Measurements from ENCODE around the gene TMOD4.
"Not testable (repeated sequence)": the region's sequence is repeated elsewhere in the genome, so short reads cannot be mapped to it uniquely, and the experiment has no call there.

TMOD4 gene

DNA sequence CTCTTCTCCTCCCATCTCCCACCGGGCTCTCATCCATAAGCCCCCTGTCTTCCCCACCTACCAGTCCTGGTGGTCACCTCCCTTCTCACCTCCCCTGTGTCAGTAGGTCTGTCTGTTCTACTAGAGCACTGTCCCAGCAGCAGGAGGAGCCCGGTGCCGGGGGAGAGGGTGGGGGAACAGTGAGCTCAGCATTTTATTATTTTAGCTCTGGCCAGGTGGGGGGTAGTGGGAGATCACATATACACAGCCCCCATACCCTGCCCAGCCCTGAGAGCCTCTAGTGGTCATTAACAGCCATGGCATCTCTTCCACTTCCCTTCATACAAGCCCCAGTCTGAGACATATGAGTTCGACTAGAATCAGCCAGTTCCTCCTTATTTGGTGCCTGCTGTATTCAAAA, at the start of gene TMOD4:
Gene TMOD4, minus strand, starts transcription at position 119 of the 400 bp plus-strand sequence. CDS start 1,106 bp downstream, outside the sequence.
- DNase-seq = no peak

DNA sequence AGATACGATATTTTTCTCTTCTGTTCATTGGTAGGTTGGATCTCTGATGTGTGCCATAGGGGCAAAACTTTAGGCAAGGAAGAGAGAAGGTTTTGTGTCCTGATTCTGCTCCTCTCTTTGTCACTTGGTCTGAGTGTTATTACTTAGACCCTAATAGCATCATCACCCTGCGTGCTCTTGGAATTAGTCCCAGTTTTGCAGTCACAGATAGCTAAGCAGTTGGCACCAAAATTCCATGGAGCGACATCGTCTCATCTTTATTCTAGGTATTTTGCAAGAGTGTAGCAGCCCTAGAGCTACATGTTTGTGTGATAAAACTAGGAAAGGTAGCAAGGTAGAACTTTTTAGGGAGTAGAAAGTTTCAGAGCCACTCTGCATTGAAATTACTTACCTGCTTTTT, 46.3 kb upstream of the TMOD4 start:
- no peak for DNase-seq

DNA sequence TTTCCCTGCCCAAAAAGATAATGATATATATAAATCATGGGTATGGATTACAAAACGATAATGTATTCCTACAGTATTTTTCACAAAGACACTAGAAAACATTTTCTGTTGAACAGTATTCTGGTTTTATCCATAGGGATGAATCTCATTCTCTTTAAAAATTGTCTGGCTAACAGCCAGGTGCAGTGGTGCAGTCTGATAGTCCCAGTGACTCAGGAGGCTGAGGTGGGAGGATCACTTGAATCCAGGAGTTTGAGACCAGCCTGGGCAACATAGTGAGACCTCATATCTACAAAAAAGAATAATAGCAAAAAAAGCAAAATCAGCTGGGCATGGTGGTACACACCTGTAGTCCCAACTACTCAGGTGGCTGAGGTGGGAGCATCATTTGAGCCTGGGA, 45.8 kb upstream of the TMOD4 start:
- DNase-seq = no peak

DNA sequence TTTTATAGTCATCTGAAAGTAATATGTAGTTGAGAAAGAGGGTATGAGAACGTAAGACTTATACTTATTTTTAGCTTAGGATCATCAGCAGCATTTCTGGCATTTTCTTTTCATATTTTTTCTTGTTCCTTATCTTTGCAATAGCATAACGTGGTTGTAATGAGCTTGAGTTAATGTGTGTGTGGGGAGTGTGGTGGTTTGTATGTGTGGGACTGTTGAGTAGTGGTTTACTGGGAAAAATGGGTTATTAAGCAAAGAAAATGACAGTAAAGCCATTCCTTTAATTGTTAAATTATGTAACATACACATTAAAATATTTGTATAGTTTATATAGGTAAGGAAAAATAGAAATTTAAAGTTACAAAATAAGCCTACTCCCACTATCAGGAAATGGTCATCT, 37.8 kb upstream of the TMOD4 start:
- no peak for DNase-seq

DNA sequence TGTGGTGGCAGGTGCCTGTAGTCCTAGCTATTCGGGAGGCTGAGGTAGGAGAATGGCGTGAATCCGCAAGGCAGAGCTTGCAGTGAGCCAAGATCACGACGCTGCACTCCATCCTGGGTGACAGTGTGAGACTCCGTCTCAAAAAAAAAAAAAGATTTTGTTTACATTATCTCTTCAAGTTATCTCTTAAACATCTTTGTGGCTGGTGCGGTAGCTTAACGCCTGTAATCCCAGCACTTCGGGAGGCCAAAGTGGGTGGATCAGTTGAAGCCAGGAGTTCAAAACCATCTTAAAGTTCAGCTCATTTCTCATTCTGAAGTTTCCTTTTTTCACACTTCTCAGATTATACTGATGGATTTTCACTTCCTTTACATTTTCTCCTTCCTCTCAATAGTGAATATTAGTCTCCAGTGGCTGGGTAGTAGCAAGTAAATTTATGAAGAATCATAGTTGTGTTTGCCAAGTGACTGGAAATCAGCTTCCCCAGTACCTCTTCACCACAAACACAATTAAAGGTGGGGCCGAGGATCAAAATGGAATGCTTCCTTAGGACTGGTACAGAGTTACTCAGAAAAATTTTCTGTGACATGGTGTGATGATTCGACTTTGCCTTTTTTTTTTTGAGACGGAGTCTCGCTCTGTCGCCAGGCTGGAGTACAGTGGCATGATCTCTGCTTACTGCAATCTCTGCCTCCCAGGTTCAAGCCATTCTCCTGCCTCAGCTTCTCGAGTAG, 36.4 kb upstream of the TMOD4 start:
- DNase-seq = no peak

DNA sequence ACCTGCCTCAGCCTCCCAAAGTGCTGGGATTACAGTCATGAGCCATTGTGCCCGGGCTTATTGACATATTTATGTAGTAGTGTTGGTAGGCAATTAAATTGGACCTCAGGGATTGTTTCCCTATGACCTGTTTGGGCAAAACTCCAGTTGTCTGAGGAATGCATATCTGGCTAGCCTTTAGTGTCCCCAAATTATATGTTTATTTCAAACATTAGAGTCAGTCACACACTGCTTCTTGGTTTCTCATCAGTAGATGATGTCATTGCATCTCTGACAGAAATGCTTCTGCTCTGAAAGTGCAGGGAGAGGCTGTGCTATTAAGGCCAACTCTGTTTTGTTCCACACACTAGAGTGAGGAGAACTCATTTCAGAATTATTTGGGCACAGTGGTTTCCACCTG, 35.0 kb upstream of the TMOD4 start:
- DNase-seq = no peak

DNA sequence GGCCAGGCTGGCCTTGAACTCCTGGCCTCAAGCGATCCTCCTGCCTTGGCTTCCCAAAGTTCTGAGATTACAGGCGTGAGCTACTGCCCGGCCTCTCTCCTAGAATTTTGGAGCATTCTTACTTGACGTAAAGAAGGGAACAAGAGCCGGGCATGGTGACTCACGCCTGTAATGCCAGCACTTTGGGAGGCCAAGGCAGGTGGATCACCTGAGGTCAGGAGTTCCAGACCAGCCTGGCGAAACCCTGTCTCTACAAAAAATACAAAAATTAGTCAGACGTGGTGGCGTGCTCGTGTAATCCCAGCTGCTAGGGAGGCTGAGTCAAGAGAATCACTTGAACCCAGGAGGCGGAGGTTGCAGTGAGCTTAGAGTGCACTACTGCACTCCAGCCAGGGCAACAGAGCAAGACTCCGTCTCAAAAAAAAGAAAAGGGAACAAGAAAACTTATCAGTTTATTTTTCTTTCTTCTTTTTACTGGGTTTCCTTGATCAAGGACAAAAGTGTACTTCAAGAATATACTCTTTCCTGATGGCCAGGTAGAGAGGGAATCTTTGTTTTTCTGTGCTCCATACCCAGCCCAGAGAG, 29.7 kb upstream of the TMOD4 start:
- not testable (repeated sequence) for DNase-seq

DNA sequence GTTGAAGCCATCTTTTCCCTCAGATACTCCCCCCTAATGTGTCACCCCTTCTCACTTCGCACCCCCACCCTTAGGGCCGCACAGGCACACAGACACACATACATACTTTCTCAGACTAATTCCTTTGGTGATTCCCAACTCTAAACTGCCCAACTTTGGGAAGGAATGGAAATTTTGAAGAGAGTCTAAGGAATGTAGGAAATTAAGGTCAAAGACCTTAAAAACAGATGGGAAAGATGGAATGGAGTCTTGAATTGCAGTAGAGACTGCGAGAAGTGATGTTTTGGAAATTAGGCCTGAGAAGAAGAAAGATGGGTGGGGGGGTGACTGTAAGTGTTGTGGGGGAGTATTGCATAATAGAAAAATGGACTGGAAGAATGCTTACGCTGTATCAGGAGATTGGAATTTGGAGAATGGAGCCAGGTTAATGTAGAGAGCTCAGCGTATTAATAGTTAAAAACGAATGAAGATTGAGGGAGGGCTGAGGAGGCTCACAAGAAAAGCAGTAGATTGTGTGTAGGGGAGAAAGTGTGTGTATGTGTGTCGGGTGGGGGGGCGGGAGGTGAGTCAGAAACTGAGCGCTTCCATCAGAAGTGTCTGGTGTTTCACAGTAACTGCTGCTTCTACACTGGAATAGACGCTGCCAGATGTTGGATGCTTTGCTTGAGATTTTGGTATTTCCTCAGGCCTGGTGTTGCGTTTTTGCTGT, 24.2 kb upstream of the TMOD4 start:
- DNase-seq = no peak

DNA sequence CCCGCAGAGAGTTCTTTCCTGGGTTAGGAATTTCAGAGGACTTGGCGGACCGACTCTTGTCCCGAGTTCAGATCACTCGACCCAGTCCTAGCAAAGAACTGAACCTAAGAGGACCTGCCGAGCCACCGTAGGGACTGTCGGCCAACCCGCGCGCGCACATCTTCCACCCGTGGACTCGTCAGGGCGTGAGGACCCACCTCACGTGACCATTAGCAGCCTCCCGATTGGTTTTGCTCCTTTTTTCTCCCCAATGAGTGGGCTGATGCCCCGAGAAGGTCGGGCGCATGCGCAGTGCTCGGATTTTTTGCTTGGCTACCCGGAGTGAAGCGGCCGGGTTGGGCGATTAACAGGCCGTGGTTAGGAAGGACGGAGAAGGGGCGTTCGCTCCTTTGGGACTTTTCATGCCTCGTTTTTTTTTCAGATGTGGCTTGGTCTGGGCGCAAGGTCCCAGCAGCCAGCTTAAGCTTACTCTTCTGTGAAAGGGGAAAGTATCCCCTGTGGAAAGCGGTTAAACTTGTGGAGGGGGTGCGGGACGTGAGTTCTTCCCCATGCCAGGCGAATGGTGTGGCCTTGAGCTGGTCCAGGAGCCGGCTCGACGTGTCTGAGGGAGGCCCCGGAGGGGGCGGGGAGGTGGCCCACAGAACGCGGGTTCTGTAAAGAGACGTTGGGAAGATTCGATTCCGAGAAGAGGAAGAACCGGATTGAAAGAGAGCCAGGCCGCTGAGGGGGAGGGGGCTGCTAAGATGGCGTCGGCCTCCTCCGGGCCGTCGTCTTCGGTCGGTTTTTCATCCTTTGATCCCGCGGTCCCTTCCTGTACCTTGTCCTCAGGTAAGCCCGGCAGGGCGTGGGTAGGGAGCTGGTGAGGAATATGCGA, 22.7 kb upstream of the TMOD4 start, which contains the start of gene PIP5K1A:
Gene PIP5K1A, plus strand, starts transcription at position 299 of the 874 bp plus-strand sequence. Its CDS starts 445 bp downstream, at position 744.
- DNase-seq = peak; percentile 98

DNA sequence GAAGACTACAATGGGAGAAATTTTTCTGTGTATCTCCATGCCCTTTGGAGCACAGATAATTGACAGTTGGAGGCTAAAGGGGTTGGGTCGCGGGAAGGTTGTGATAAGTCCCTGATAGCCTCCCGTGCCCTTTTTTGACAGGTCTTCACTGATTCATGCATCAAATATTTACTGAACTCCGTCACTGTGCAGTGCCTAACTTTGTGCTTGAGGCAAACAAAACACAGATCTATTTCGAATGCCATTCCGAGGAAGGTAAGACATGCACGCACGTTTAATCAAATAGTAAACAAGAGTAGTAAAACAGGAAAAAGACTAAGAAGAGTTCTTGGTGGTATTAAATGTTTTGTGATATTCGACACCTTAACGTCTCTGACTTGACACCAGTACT, 22.1 kb upstream of the TMOD4 start:
- no peak for DNase-seq

DNA sequence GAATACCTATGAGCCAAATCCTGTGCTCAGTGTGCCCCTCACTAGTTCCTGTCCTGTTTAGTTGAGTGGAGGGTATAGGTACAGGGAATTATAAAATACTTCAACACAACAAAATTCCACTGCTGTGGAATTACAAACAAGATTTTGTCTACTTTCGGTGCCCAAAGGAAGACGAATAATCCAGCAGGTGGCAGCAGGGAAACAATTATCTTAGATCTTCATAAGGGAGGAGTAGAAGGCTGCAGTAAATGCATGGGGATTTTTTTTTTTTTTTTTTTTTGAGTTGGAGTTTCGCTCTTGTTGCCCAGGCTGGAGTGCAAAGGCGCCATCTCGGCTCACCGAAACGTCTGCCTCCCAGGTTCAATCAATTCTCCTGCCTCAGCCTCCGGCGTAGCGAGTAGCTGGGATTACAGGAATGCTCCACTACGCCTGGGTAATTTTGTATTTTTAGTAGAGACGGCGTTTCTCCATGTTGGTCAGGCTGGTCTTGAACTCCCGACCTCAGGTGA, 20.6 kb upstream of the TMOD4 start:
- DNase-seq = peak; percentile 72

DNA sequence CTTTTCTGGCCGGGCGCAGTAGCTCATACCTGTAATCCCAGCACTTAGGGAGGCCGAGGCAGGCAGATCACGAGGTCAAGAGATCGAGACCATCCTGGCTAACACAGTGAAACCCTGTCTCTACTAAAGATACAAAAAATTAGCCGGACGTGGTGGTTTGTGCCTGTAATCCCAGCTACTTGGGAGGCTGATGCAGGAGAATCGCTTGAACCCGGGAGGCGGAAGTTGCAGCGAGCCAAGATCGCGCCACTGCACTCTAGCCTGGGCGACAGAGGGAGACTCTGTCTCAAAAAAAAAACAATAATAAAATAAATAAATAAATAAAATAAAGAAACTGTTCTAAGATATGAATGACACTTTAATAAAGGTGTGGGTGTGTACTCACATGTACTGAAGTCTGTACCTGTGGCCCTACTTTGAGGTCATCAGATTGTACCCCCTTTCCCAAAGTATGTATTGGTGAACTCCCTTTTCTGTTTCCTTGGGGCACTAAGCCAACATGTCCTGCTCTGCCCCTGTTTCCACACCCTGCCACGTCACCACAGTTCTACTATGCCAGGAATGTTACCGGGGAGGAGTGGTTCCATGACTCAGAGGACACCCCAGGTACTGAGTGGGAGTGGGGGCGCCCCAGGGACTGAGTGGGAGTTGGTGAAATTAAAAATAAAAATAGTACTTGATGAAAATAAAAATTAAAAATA, 19.3 kb upstream of the TMOD4 start:
- DNase-seq = not testable (repeated sequence)

DNA sequence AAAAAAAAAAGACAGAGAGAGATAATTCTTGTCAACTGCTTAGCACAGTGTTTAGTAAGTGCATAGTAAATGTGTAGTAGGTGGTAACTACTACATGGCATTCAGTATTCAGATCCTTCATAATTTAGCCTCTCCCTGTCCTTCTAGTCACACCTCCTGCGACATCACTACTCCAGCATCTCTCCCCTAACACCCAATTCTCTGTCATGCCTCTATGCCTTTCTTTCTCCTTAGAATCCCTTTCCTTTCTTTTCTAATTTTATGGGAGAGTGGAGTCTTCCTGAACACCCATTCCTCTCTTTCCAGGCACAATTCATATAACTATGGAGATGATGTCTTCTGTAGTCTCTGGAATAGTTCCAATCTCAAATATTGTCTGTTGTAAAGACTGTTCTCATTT, 18.1 kb upstream of the TMOD4 start:
- DNase-seq = no peak

DNA sequence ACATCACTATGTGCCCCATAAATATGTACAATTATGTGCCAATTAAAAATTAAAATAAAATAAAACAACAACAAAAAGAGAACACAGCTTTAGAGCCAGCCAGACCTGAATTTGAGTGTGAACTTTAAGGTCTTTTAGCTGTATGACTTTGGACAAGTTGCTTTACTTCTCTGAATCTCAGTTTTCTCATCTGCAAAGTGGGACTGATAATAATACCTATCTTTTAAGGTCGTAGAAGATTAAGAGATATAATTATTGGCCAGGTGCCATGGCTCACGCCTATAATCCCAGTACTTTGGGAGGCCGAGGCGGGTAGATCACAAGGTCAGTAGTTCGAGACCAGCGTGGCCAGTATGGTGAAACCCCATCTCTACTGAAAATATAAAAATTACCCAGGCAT, 17.5 kb upstream of the TMOD4 start:
- no peak for DNase-seq

DNA sequence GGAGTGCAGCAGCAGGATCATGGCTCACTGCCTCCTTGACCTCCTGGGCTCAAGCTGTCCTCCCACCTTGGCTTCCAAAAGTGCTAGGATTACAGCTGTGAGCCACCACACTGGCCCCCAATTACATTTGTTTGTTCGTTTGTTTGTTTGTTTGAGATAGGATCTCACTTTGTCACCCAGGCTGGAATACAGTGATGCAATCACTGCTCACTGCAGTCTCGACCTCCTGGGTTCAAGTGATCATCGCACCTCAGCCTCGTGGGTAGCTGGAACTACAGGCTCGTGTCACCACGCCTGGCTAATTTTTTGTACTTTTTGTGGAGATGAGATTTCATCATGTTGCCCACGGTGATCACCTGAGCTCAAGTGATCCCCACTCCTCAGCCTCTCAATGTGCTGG, 16.3 kb upstream of the TMOD4 start:
- DNase-seq = no peak

DNA sequence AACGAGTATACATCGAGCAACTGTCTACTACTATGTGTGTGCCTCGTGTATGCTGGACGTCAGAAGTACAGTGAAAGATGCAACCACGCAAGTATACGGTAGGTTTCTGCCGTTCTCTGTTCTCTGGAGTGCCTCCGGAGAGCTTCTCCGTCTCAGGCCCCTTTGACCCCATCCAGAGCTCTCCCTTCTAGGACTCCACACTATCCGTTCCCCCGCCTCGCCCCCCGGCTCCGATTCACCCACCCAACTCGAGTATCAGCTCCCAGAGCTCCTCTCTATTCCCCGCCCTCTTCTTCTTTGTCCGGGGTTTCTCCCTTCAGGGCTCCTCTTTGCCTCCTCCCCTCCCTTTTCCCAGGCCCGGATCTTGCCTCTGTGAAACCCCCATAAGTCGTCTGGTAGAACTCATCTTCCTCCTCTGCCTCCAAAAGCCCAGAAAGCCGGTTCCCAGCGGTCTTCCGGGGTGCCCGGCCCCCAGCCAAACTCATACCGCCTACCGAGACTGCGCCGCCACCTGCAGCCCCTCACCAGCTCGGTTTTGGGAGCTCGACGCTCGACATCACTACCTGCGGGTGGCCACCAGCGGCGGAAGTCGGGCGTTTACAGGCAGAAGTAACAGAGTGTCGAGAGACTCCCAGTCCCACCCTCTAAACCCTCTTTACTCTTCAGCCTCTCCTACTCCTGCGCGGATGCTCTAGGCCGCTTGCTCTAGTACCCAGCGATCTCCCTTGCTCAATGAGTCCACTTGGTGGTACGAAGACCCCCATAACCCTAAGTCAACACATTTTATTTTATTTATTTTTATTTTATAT, 14.1 kb upstream of the TMOD4 start, which contains the start of gene VPS72:
Gene VPS72, minus strand, starts transcription at position 561 of the 809 bp plus-strand sequence. Its CDS starts 76 bp downstream, at position 485.
- peak; percentile 93 for DNase-seq

DNA sequence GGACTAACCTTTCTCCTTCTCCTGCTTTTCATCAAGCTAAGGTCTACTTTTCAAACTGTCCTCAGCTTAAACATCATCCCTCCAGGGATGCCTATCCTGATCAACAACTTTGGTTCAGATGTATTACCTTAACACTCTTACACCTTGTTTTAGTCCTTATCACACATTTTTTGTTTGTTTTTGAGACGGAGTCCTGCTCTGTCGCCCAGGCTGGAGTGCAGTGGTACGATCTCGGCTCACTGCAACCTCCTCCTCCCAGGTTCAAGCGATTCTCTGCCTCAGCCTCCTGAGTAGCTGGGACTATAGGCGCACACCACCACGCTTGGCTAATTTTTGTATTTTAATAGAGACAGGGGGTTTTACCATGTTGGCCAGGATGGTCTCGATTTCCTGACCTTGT, 12.9 kb upstream of the TMOD4 start:
- not testable (repeated sequence) for DNase-seq

DNA sequence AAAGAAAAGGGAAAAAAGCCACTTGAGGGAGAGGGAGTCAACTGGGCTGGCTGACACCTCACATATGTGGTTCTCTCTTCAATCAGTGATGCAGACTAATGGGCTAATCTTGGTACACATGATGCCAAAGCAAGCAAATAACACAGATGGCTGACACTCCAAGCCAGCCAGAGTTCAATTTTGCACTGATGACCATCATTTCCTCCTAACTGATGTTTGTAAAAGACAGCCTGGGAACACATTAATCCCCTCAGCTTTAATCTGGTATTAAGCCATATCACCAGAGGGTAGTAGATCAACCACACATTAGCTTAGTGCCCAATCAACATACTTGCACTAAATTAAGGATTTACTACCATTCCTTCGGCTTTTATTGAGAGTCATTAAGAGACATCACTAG, 11.4 kb upstream of the TMOD4 start:
- DNase-seq = no peak

DNA sequence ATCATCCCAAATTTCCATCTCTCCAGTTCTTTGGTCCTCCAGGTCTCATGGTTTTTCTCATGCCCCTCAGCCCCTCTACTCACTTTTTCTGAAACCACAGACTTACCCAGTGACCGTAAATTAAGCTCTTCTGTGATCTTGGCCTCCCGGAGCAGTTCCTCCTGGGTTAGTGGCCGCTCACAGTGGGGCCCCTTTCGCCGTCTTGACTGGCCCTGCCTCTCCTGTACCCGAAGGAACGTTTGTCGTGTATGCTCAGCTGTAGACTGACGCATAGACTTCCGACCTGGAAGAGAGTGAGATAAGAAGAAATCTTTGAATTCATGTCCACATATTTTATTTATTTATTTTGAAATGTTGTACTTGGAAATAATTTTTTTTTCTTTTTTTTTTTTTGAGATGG, 8.4 kb upstream of the TMOD4 start:
- DNase-seq = no peak

DNA sequence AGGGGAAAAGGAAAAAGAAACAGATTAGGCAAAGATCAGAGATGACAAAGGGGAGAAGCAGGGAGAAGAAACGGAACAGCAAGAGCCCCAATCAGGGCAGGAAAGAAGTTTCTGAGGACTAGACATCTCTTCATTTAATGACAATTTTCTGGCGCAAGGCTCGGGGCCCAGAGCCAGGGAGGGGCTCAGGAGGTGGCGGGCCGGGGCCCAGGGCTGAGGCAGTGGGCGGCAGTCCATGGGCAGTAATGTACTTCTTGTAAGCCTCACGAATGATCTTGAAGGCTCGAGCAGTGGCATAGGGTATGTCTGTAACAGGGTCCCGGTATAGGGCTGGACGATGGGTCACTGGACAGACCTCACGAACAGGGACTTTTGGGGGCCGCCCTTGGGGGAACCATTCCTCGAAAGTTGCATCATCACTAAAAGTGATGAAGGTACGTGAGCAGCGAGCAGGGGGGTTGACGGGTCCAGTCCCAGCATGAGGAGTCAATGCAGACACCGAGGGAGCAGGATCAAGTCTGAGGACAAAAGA, 799 bp upstream of the TMOD4 start:
- no peak for DNase-seq

All from right hindlimb (tissue), 1 donor.